Measurements from ENCODE around the gene PDE7B. TPM values are rescaled to one million over a fixed set of nuclear protein-coding genes. Genes with fewer than 3 reads are reported as not detected.

The PDE7B gene
- total RNA-seq, 1 donor, result 1.7 TPM

- no peak overlapping the region for H3K4me3 ChIP-seq (ENCODE audit: low read depth, low read length)
- TF ChIP-seq CTCF (IDR thresholded peaks at IDR 0.05; ENCODE audit: insufficient read depth, low read depth, low read length), result no peak
- no peak for DNase-seq (ENCODE audit: low read depth)
Measured at GRCh38 chr6:136092897-136093296, 241.4 kb downstream of the PDE7B start.

GRCh38 chr6:136093835-136094234 is 242.3 kb downstream of the PDE7B start:
- no peak for TF ChIP-seq CTCF (IDR thresholded peaks at IDR 0.05; ENCODE audit: insufficient read depth, low read depth, low read length)
- no peak for DNase-seq (ENCODE audit: low read depth)

GRCh38 chr6:136094812-136095211 is 243.3 kb downstream of the PDE7B start:
- DNase-seq (ENCODE audit: low read depth), result no peak
- no peak overlapping the region for H3K4me3 ChIP-seq (ENCODE audit: low read depth, low read length)
- no peak for TF ChIP-seq CTCF (IDR thresholded peaks at IDR 0.05; ENCODE audit: insufficient read depth, low read depth, low read length)

More at GRCh38 chr6:136093835-136094234, 242.3 kb downstream of the PDE7B start:
- H3K4me3 ChIP-seq (ENCODE audit: low read depth, low read length), result no peak overlapping the region

- TF ChIP-seq CTCF (IDR thresholded peaks at IDR 0.05; ENCODE audit: insufficient read depth, low read depth, low read length), result no peak
- DNase-seq (ENCODE audit: low read depth), result peak; percentile 38
- no peak overlapping the region for H3K4me3 ChIP-seq (ENCODE audit: low read depth, low read length)
Measured at GRCh38 chr6:136095986-136096385, 244.5 kb downstream of the PDE7B start.

- DNase-seq (ENCODE audit: low read depth), result peak; percentile 93
- no peak for TF ChIP-seq CTCF (IDR thresholded peaks at IDR 0.05; ENCODE audit: insufficient read depth, low read depth, low read length)
- no peak overlapping the region for H3K4me3 ChIP-seq (ENCODE audit: low read depth, low read length)
Measured at GRCh38 chr6:136102991-136103688, 251.6 kb downstream of the PDE7B start.

- DNase-seq (ENCODE audit: low read depth), result peak; percentile 86
- H3K4me3 ChIP-seq (ENCODE audit: low read depth, low read length), result no peak overlapping the region
- TF ChIP-seq CTCF (IDR thresholded peaks at IDR 0.05; ENCODE audit: insufficient read depth, low read depth, low read length), result no peak
Measured at GRCh38 chr6:136103763-136104311, 252.3 kb downstream of the PDE7B start.

Data from fibroblast of villous mesenchyme (primary cell).